ENCODE results near the gene MAPK8. TPM values are rescaled to one million over a fixed set of nuclear protein-coding genes. Genes with fewer than 3 reads are reported as not detected.
A peak's percentile ranks its signal among the peaks of the same experiment; 100 is the strongest.

The MAPK8 gene
- total and polyA plus RNA-seq, 3 experiments from 2014 or later = 20.5 to 43.5 (median 38.8) TPM

DNA sequence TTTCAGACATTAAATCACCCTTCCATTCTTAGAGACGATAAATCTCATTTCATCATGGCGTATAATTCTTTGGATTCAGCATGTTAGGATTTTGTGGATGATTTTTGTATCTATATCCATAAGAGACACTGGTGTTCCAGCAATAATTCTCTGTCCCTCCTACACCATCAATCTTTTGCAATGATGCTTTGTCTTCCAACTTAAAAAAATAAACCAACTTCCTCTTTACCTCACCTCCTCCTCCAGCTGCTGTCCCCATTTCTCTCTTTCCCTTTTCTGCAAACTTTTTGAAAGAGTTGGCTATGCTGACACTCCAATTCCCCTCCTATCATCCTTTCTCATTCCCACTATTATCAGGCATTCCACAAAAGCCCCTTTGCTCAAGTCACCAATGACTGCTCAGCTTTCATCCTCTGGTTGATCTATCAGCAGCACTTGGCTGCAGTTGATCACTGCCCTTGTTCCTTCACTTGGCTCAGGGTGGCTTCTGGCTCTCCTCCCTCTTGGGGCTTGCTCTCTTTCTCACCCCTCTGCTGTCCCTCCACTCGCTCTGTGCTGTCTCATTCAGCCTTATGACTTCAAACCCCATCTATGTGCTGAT lies 168.4 kb downstream of the MAPK8 start:
- no peaks in the 10 kb centered on the region for H3K36me3 ChIP-seq (ENCODE audit: insufficient read depth, low read length)
- Mint-ChIP-seq H3K27me3 (peaks cover 5 to 10% of the 10 kb centered on the region in 2 donors), H3K36me3 (no peaks in the 10 kb centered on the region), H3K9me3 (no peaks in the 10 kb centered on the region), H3K4me3 (no peak overlapping the region), H3K27ac (no peak overlapping the region), H3K4me1 (no peaks in the 10 kb centered on the region)
- ChIA-PET POLR2A (no interaction called here), CTCF (no interaction called here)
- no peak for DNase-seq
- peak overlapping the region; percentile 4 for H3K27ac ChIP-seq (ENCODE audit: low read depth, low read length)
- H3K4me1 ChIP-seq (ENCODE audit: insufficient read depth, low read length) = no peaks in the 10 kb centered on the region
- H3K4me3 ChIP-seq (ENCODE audit: low read length) = no peak overlapping the region
- H3K9me3 ChIP-seq (ENCODE audit: low read length) = no peaks in the 10 kb centered on the region
- H3K27me3 ChIP-seq (ENCODE audit: insufficient read depth, low read length, poor library complexity, severe bottlenecking) = no peaks in the 10 kb centered on the region

DNA sequence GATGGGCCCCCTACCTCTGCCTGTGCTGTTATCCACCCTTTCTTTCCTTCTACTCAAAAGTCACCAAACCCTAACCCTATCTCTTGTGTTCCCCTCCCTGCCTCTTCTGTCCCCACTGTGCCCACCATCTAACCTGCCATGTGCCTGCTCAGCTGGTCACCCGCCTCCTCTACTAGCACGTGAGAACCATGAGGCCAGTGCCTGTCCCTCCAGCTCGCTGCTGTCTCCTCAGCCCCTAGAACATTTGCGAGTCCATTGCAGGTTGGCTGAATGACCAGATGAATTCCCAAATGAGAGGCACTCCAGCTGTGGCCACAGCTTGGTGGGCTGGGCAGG lies 169.4 kb downstream of the MAPK8 start:
- Mint-ChIP-seq H3K36me3 (no peaks in the 10 kb centered on the region), H3K27me3 (peaks cover 5 to 13% of the 10 kb centered on the region in 2 donors), H3K4me3 (no peak overlapping the region), H3K27ac (no peak overlapping the region), H3K9me3 (no peaks in the 10 kb centered on the region), H3K4me1 (no peaks in the 10 kb centered on the region)
- Histone ChIP-seq H3K36me3 (ENCODE audit: insufficient read depth, low read length) (no peaks in the 10 kb centered on the region), H3K27me3 (ENCODE audit: insufficient read depth, low read length, poor library complexity, severe bottlenecking) (no peaks in the 10 kb centered on the region), H3K4me3 (ENCODE audit: low read length) (no peak overlapping the region), H3K9me3 (ENCODE audit: low read length) (no peaks in the 10 kb centered on the region), H3K27ac (ENCODE audit: low read depth, low read length) (no peak overlapping the region), H3K4me1 (ENCODE audit: insufficient read depth, low read length) (no peaks in the 10 kb centered on the region)
- CTCF ChIA-PET = no interaction called here
- no peak for DNase-seq
- POLR2A ChIA-PET = no interaction called here

DNA sequence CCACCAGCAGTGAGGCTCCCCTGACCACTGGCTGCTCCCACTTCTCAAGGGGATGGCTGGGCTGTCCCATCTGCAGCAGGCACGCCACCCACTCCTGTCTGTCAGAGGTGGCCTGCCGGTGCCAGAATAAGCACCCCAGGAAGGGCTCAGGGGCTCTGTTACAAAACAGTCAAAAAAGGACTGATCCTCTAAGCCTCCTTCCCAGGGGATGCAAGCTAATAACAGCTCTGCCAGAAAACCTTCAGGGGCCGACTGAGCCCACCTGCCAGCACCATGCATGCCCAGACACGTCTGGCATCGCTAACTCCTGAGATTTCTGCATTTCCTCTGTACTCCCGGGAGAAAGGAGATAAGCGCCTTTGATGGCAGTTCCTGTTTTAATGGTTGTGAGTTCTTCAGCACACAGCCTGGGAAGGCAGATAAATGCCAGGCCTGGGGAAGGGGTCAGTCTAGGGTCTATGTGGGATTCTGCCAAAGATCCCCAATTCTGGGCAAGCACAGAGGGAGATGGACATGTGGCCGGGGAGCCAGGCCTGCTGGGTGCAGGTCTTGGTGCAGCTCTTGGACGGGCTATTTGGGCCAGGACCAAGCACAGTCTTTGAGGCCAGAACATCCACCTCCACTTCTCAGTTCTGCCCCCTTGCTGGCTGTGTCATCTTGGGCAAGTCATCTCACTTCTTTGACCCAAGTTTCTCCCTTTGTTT lies 170.0 kb downstream of the MAPK8 start:
- no peaks in the 10 kb centered on the region for H3K4me1 ChIP-seq (ENCODE audit: insufficient read depth, low read length)
- ChIA-PET POLR2A (no interaction called here), CTCF (no interaction called here)
- no peak overlapping the region for H3K4me3 Mint-ChIP-seq
- no peaks in the 10 kb centered on the region for H3K9me3 ChIP-seq (ENCODE audit: low read length)
- H3K27ac Mint-ChIP-seq = peak overlapping the region in 1 of 8 donors; percentile 11
- no peaks in the 10 kb centered on the region for H3K9me3 Mint-ChIP-seq
- no peaks in the 10 kb centered on the region for H3K36me3 ChIP-seq (ENCODE audit: insufficient read depth, low read length)
- DNase-seq = no peak
- H3K36me3 Mint-ChIP-seq = no peaks in the 10 kb centered on the region
- H3K27me3 Mint-ChIP-seq = peaks cover 5 to 13% of the 10 kb centered on the region in 2 donors
- H3K4me3 ChIP-seq (ENCODE audit: low read length) = no peak overlapping the region
- no peak overlapping the region for H3K27ac ChIP-seq (ENCODE audit: low read depth, low read length)
- no peaks in the 10 kb centered on the region for H3K4me1 Mint-ChIP-seq
- H3K27me3 ChIP-seq (ENCODE audit: insufficient read depth, low read length, poor library complexity, severe bottlenecking) = no peaks in the 10 kb centered on the region

DNA sequence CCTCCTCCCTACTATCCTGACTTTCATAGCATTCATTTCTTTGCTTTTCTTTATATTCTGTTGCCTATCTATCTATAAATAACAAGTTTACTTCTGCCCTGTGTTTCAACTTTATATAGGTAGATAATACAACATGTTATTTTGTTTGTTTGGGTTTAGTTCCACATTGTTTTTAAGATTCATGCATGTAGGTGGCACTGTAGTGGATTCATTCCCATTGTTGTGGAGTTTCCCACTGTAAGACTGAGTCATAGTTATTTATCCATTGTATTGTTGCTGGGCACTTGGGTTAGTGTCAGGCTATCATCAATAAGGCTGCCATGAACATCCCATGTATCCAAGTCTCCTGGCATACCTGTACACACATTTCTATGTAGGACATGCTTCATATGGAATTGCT lies 170.7 kb downstream of the MAPK8 start:
- POLR2A ChIA-PET = no interaction called here
- CTCF ChIA-PET = no interaction called here

DNA sequence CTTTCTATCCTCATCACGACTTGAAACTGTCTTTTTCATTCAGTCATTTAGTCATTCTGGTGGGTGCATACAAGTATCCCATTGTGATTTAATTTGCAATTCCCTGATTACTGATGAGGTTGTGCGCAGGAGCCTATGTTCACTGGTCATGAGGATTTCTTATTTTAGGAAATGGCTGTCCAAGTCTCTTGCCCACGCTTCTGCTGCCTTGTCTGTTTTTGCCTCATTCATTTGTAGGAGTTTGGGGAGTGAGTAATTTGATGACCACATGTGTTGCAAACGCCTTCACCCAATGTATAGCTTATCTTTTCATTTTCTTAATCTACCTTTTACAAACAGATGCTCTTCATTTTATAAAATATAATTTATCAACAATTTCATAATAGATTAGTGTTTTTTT lies 171.1 kb downstream of the MAPK8 start:
- ChIA-PET POLR2A (no interaction called here), CTCF (no interaction called here)
- no peaks in the 10 kb centered on the region for H3K4me1 Mint-ChIP-seq
- DNase-seq = no peak
- H3K36me3 Mint-ChIP-seq = no peaks in the 10 kb centered on the region
- H3K9me3 ChIP-seq (ENCODE audit: low read length) = no peaks in the 10 kb centered on the region
- H3K4me3 Mint-ChIP-seq = no peak overlapping the region
- H3K27me3 Mint-ChIP-seq = peaks cover 5 to 13% of the 10 kb centered on the region in 2 donors
- H3K4me1 ChIP-seq (ENCODE audit: insufficient read depth, low read length) = no peaks in the 10 kb centered on the region
- H3K27ac ChIP-seq (ENCODE audit: low read depth, low read length) = no peak overlapping the region
- no peaks in the 10 kb centered on the region for H3K36me3 ChIP-seq (ENCODE audit: insufficient read depth, low read length)
- H3K27me3 ChIP-seq (ENCODE audit: insufficient read depth, low read length, poor library complexity, severe bottlenecking) = no peaks in the 10 kb centered on the region
- H3K4me3 ChIP-seq (ENCODE audit: low read length) = no peak overlapping the region
- H3K9me3 Mint-ChIP-seq = no peaks in the 10 kb centered on the region
- no peak overlapping the region for H3K27ac Mint-ChIP-seq

More for the DNA sequence above, 170.7 kb downstream of the MAPK8 start:
- DNase-seq = no peak
- H3K27ac ChIP-seq (ENCODE audit: low read depth, low read length) = no peak overlapping the region
- Mint-ChIP-seq H3K36me3 (no peaks in the 10 kb centered on the region), H3K27ac (peak overlapping the region in 1 of 8 donors; percentile 11), H3K27me3 (peaks cover 5 to 13% of the 10 kb centered on the region in 2 donors), H3K4me1 (no peaks in the 10 kb centered on the region), H3K9me3 (no peaks in the 10 kb centered on the region), H3K4me3 (no peak overlapping the region)
- H3K36me3 ChIP-seq (ENCODE audit: insufficient read depth, low read length) = no peaks in the 10 kb centered on the region
- H3K4me3 ChIP-seq (ENCODE audit: low read length) = no peak overlapping the region
- no peaks in the 10 kb centered on the region for H3K4me1 ChIP-seq (ENCODE audit: insufficient read depth, low read length)
- H3K27me3 ChIP-seq (ENCODE audit: insufficient read depth, low read length, poor library complexity, severe bottlenecking) = no peaks in the 10 kb centered on the region
- H3K9me3 ChIP-seq (ENCODE audit: low read length) = no peaks in the 10 kb centered on the region

DNA sequence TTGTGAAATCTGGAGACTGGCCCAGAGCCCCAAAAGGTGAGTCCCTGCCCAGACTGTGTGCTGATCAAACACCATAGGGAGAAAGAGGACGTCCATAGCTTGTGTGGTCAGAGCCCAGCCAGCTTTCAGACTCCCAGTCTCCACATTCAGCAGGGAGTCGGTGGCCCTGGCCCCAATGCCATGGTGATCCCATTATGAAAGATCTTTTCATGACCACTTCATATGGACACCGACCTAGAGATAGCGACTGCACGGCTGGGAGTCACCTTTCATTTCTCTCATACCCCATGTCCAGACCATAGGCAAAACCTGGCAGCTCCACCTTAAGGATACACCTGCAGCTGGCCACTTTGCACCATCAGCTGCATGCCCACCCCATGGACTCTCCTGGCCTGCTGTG lies 172.0 kb downstream of the MAPK8 start:
- Mint-ChIP-seq H3K27me3 (peaks cover 5 to 13% of the 10 kb centered on the region in 2 donors), H3K27ac (no peak overlapping the region), H3K4me3 (no peak overlapping the region), H3K4me1 (no peaks in the 10 kb centered on the region), H3K9me3 (no peaks in the 10 kb centered on the region), H3K36me3 (no peaks in the 10 kb centered on the region)
- Histone ChIP-seq H3K36me3 (ENCODE audit: insufficient read depth, low read length) (no peaks in the 10 kb centered on the region), H3K4me3 (ENCODE audit: low read length) (no peak overlapping the region), H3K27ac (ENCODE audit: low read depth, low read length) (no peak overlapping the region), H3K9me3 (ENCODE audit: low read length) (no peaks in the 10 kb centered on the region), H3K27me3 (ENCODE audit: insufficient read depth, low read length, poor library complexity, severe bottlenecking) (no peaks in the 10 kb centered on the region), H3K4me1 (ENCODE audit: insufficient read depth, low read length) (no peaks in the 10 kb centered on the region)
- ChIA-PET POLR2A (no interaction called here), CTCF (no interaction called here)
- no peak for DNase-seq

DNA sequence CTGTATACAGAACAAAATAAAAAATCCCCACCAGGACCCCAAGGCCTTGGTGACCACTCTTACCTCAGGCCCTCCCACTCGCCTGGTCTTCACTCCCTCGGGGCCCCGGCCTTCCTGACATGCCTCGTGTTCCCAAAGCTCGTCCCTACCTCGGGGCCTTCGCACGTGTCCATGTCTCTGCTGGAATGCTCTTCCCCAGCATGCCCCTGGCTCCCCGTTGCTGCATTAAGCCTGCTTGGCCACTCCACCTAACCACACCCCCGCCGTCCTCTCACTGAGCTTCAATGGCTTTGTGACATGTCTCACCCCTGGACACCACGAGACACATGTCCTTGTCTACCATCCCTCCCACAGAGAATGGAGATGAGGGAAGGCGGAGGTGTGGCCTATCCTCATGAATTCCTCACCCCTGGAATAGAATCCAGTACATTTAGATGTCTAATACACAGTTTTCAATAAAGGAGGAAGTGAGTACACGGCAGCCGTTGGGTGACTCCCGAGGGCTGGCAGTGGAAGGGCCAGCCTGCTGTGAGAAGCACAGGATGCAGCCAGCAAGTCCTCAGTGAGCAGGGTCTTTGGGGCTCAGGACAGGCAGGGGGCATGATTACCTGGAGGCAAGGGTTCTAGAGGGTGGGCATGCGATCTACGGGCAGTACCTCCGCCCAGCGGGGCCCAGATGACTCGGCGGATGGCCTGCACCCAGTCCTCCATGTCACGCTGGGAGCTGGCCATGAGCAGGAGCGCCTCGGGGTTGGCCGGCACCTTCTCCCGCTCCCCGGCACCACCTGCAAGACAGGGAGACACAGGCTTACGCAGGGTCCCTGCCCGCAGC lies 172.7 kb downstream of the MAPK8 start:
- Histone ChIP-seq H3K4me1 (ENCODE audit: insufficient read depth, low read length) (no peaks in the 10 kb centered on the region), H3K36me3 (ENCODE audit: insufficient read depth, low read length) (no peaks in the 10 kb centered on the region), H3K27ac (ENCODE audit: low read depth, low read length) (no peak overlapping the region), H3K9me3 (ENCODE audit: low read length) (no peaks in the 10 kb centered on the region), H3K27me3 (ENCODE audit: insufficient read depth, low read length, poor library complexity, severe bottlenecking) (no peaks in the 10 kb centered on the region), H3K4me3 (ENCODE audit: low read length) (no peak overlapping the region)
- ChIA-PET POLR2A (no interaction called here), CTCF (no interaction called here)
- no peaks in the 10 kb centered on the region for H3K36me3 Mint-ChIP-seq
- no peaks in the 10 kb centered on the region for H3K9me3 Mint-ChIP-seq
- H3K4me3 Mint-ChIP-seq = peak overlapping the region in 1 of 7 donors; percentile 38
- H3K4me1 Mint-ChIP-seq = no peaks in the 10 kb centered on the region
- no peak overlapping the region for H3K27ac Mint-ChIP-seq
- no peak for DNase-seq
- H3K27me3 Mint-ChIP-seq = peaks cover 5 to 13% of the 10 kb centered on the region in 2 donors
